Right cardiac atrium (tissue), 5 donors: Measurements from ENCODE around the gene GRIK2. TPM values are rescaled to one million over a fixed set of nuclear protein-coding genes. Genes with fewer than 3 reads are reported as not detected.

Experiments used
- ATAC-seq, 2 donors: fragments of 200-7000 bp; cut with Tn5 transposase; one replicate each; pipeline versions ENCODE4 v1.8.0 to v1.9.1; 2020; ENCODE audit warnings: moderate library complexity in 2 of 2, mild to moderate bottlenecking in 1 of 2
- DNase-seq, 3 donors: peaks; one replicate each; pipeline ENCODE4 v3.0.0-alpha.2; 2020
- H3K27ac ChIP-seq: one replicate; pipeline ENCODE4 v1.5.1; 2013; ENCODE audit warnings: mild to moderate bottlenecking, low read length, control low read depth, moderate library complexity
- H3K27me3 ChIP-seq: one replicate; pipeline ENCODE4 v1.6.1; 2013; ENCODE audit not compliant: control insufficient read depth, insufficient read depth
- H3K4me1 ChIP-seq: one replicate; pipeline ENCODE4 v1.6.1; 2013; ENCODE audit warnings: low read length; ENCODE audit not compliant: control insufficient read depth, insufficient read depth
- H3K4me3 ChIP-seq: one replicate; pipeline ENCODE4 v1.5.1; 2013; ENCODE audit warnings: low read length, control low read depth
- H3K9me3 ChIP-seq: one replicate; pipeline ENCODE4 v1.6.1; 2013; ENCODE audit warnings: low read length; ENCODE audit not compliant: control insufficient read depth
- WGBS: extraction: QIAGEN DNeasy Blood & Tissue Kit; methylation state at CpG from one replicate; pipeline ENCODE4 v1.1.7; 2013; 5-methylcytosine and 5-hydroxymethylcytosine counted together
- intact Hi-C, 4 donors: fragments of 100-400 bp; cut with DNase I; formaldehyde crosslinking; loops; one replicate each; pipeline versions ENCODE4 v1.11.0 to v1.14.0; 2022 to 2023
- polyA plus RNA-seq: library from polyadenylated mRNA; stranded (reverse); fragments of 200-250 nt; gene quantifications from one replicate; pipeline ENCODE4 v1.2.3, GENCODE V29; 2013
- total RNA-seq, 4 donors: library from RNA; stranded (reverse); fragmentation: NEBNext Ultra II Directional; extraction: Animal tissue kit (Norgen Biotek cat#: 25700); gene quantifications; one replicate each; pipeline ENCODE4 v1.2.1, GENCODE V29; 2021
- donor health status: healthy with polysubstance abuse.
- donor health status: DM: no; HTN: yes; CAD: no.
- donor health status: DM: no; HTN: no; CAD: no.
- donor health status: DM: no; HTN: yes; CAD: no; lungs with severe emphysema.
- donor health status: DM: yes; HTN: yes; CAD: no.

The GRIK2 gene
- total and polyA plus RNA-seq, 5 donors: 7.6 to 26.7 (median 15.2) TPM

GRCh38 chr6:101783287-101783686 is 389.8 kb downstream of the GRIK2 start:
- H3K27me3 ChIP-seq: no peaks in the 10 kb centered on the region
- ATAC-seq (no peak), DNase-seq (no peak)
- no peak overlapping the region for H3K4me3 ChIP-seq
- H3K27ac ChIP-seq: no peak overlapping the region
- WGBS: 94% methylated on average over 1 of the region's 1 CpG
- no peaks in the 10 kb centered on the region for H3K9me3 ChIP-seq
- H3K4me1 ChIP-seq: no peaks in the 10 kb centered on the region
- intact Hi-C loops: no loop called here

GRCh38 chr6:101784094-101784493 is 390.6 kb downstream of the GRIK2 start:
- ATAC-seq (no peak), DNase-seq (no peak)
- 81% methylated on average over 2 of the region's 2 CpGs for WGBS
- Histone ChIP-seq H3K4me3 (no peak overlapping the region), H3K27ac (no peak overlapping the region), H3K27me3 (no peaks in the 10 kb centered on the region), H3K4me1 (no peaks in the 10 kb centered on the region), H3K9me3 (no peaks in the 10 kb centered on the region)
- intact Hi-C loops: no loop called here

- no peak overlapping the region for H3K27ac ChIP-seq
- H3K27me3 ChIP-seq: no peaks in the 10 kb centered on the region
- no peak for DNase-seq
- H3K4me3 ChIP-seq: no peak overlapping the region
- ATAC-seq: no peak
- intact Hi-C loops: no loop called here
- WGBS: 91% methylated on average over 5 of the region's 5 CpGs
- H3K4me1 ChIP-seq: no peaks in the 10 kb centered on the region
- no peaks in the 10 kb centered on the region for H3K9me3 ChIP-seq
Measured at GRCh38 chr6:101799531-101799930, 406.0 kb downstream of the GRIK2 start.

- DNase-seq (no peak), ATAC-seq (no peak)
- H3K27ac ChIP-seq: no peak overlapping the region
- intact Hi-C loops: no loop called here
- H3K4me3 ChIP-seq: no peak overlapping the region
- no peaks in the 10 kb centered on the region for H3K4me1 ChIP-seq
- 73% methylated on average over 3 of the region's 3 CpGs for WGBS
- H3K27me3 ChIP-seq: no peaks in the 10 kb centered on the region
- no peaks in the 10 kb centered on the region for H3K9me3 ChIP-seq
Measured at GRCh38 chr6:101800598-101800997, 407.1 kb downstream of the GRIK2 start.

- intact Hi-C loops: no loop called here
- WGBS: 47% methylated on average over 1 of the region's 1 CpG
- DNase-seq (no peak), ATAC-seq (no peak)
- Histone ChIP-seq H3K9me3 (no peaks in the 10 kb centered on the region), H3K4me1 (no peaks in the 10 kb centered on the region), H3K27me3 (no peaks in the 10 kb centered on the region), H3K4me3 (no peak overlapping the region), H3K27ac (no peak overlapping the region)
Measured at GRCh38 chr6:101803136-101803535, 409.6 kb downstream of the GRIK2 start.

GRCh38 chr6:101806241-101806640 is 412.7 kb downstream of the GRIK2 start:
- no peak for DNase-seq
- intact Hi-C loops: no loop called here
- no peak overlapping the region for H3K27ac ChIP-seq
- WGBS: 59% methylated on average over 1 of the region's 1 CpG
- H3K27me3 ChIP-seq: no peaks in the 10 kb centered on the region
- H3K4me1 ChIP-seq: no peaks in the 10 kb centered on the region
- no peaks in the 10 kb centered on the region for H3K9me3 ChIP-seq
- ATAC-seq: no peak
- H3K4me3 ChIP-seq: no peak overlapping the region

- no peak overlapping the region for H3K4me3 ChIP-seq
- DNase-seq (no peak), ATAC-seq (no peak)
- H3K27ac ChIP-seq: no peak overlapping the region
- H3K27me3 ChIP-seq: no peaks in the 10 kb centered on the region
- H3K9me3 ChIP-seq: no peaks in the 10 kb centered on the region
- no peaks in the 10 kb centered on the region for H3K4me1 ChIP-seq
- intact Hi-C loops: no loop called here
Measured at GRCh38 chr6:101811108-101811507, 417.6 kb downstream of the GRIK2 start.

GRCh38 chr6:101816716-101817115 is 423.2 kb downstream of the GRIK2 start:
- Histone ChIP-seq H3K9me3 (no peaks in the 10 kb centered on the region), H3K4me1 (no peaks in the 10 kb centered on the region), H3K27me3 (no peaks in the 10 kb centered on the region), H3K27ac (no peak overlapping the region), H3K4me3 (no peak overlapping the region)
- DNase-seq: no peak
- intact Hi-C loops: no loop called here
- WGBS: 72% methylated on average over 3 of the region's 3 CpGs
- ATAC-seq: no peak

- H3K4me1 ChIP-seq: no peaks in the 10 kb centered on the region
- H3K9me3 ChIP-seq: no peaks in the 10 kb centered on the region
- no peak overlapping the region for H3K4me3 ChIP-seq
- H3K27ac ChIP-seq: no peak overlapping the region
- WGBS: 74% methylated on average over 6 of the region's 6 CpGs
- H3K27me3 ChIP-seq: no peaks in the 10 kb centered on the region
- ATAC-seq (no peak), DNase-seq (no peak)
- intact Hi-C loops: no loop called here
Measured at GRCh38 chr6:101818051-101818450, 424.5 kb downstream of the GRIK2 start.

GRCh38 chr6:101824551-101825345 is 431.2 kb downstream of the GRIK2 start:
- Histone ChIP-seq H3K4me3 (no peak overlapping the region), H3K4me1 (no peaks in the 10 kb centered on the region), H3K9me3 (no peaks in the 10 kb centered on the region), H3K27ac (no peak overlapping the region), H3K27me3 (no peaks in the 10 kb centered on the region)
- ATAC-seq (no peak), DNase-seq (no peak)
- intact Hi-C loops: no loop called here
- WGBS: 64% methylated on average over 5 of the region's 5 CpGs

GRCh38 chr6:101826269-101826668 is 432.8 kb downstream of the GRIK2 start:
- Histone ChIP-seq H3K4me1 (no peaks in the 10 kb centered on the region), H3K27me3 (no peaks in the 10 kb centered on the region), H3K4me3 (no peak overlapping the region), H3K27ac (no peak overlapping the region), H3K9me3 (no peaks in the 10 kb centered on the region)
- intact Hi-C loops: no loop called here
- no peak for ATAC-seq
- 78% methylated on average over 2 of the region's 2 CpGs for WGBS
- no peak for DNase-seq

- no peaks in the 10 kb centered on the region for H3K4me1 ChIP-seq
- 52% methylated on average over 3 of the region's 3 CpGs for WGBS
- DNase-seq (no peak), ATAC-seq (no peak)
- no peaks in the 10 kb centered on the region for H3K27me3 ChIP-seq
- intact Hi-C loops: no loop called here
- H3K27ac ChIP-seq: no peak overlapping the region
- H3K9me3 ChIP-seq: no peaks in the 10 kb centered on the region
- no peak overlapping the region for H3K4me3 ChIP-seq
Measured at GRCh38 chr6:101826678-101827077, 433.2 kb downstream of the GRIK2 start.
